HCT116 (cell line): ENCODE measurements around the gene MRPL42. TPM values are rescaled to one million over a fixed set of nuclear protein-coding genes. Genes with fewer than 3 reads are reported as not detected.

Source experiments
- ATAC-seq: fragments of 200-7000 bp; cut with Tn5 transposase; 2 replicates; pipeline ENCODE4 v1.9.1; 2020; ENCODE audit warnings: mild to moderate bottlenecking, moderate library complexity
- BruUV-seq: library from RNA; stranded (reverse); fragments of 400-500 nt; replicated peaks from 2 replicates; lab custom pipeline; 2021; lab: Mats Ljungman, UMichigan
- CTCF ChIA-PET: fragments of 300-600 bp; sonication (Branson Sonifier 250); formaldehyde crosslinking; loops from one replicate; lab custom pipeline; 2021; ENCODE audit warnings: antibody characterized with exemption; lab: Charles Lee
- POLR2A ChIA-PET: fragments of 300-600, 350-600 bp; sonication (Branson Sonifier 250); formaldehyde crosslinking; loops from one replicate; lab custom pipeline; 2021; ENCODE audit warnings: antibody characterized with exemption; lab: Charles Lee
- RAD21 ChIA-PET, 2 experiments: fragments of 300-600 bp; sonication (Branson Sonifier 250); formaldehyde crosslinking; loops; one replicate each; lab custom pipeline; 2023; ENCODE audit warnings: low total read pairs in 2 of 2; ENCODE audit not compliant: uncharacterized antibody in 2 of 2, unreplicated experiment in 2 of 2, low non-redundant PET in 1 of 2; lab: Charles Lee
- DNase-seq: peaks from one replicate; pipeline ENCODE4 v3.0.0-alpha.2; 2010; ENCODE audit warnings: low read depth, low spot score
- H2AFZ ChIP-seq: fragments of 200-600 bp; shearing (Covaris generic), sonication (generic); 2 replicates; pipeline ENCODE4 v1.6.1; 2017; ENCODE audit warnings: low read depth, mixed run types, mixed read lengths, antibody characterized with exemption, low read length; ENCODE audit not compliant: poor library complexity, severe bottlenecking
- H3K27ac ChIP-seq: 2 replicates; pipeline ENCODE4 v1.5.1; 2012; ENCODE audit warnings: low read depth, low read length
- H3K27me3 ChIP-seq: fragments of 200-600 bp; sonication (generic); 2 replicates; pipeline ENCODE4 v1.6.1; 2016; ENCODE audit warnings: mixed run types, low read length, mixed read lengths; ENCODE audit not compliant: insufficient read depth
- H3K36me3 ChIP-seq, 2 experiments: fragments of 200-500 bp in 1 of 2; fragments of 200-600 bp in 1 of 2; sonication (Bioruptor generic) in 1 of 2; sonication (generic) in 1 of 2; 2 replicates each; pipeline versions ENCODE4 v1.5.1 to v1.6.1; 2014 to 2016; ENCODE audit warnings: low read length in 2 of 2, inconsistent platforms in 1 of 2, mixed read lengths in 1 of 2, mixed run types in 1 of 2; ENCODE audit not compliant: insufficient read depth in 2 of 2, control insufficient read depth in 1 of 2
- H3K4me1 ChIP-seq, 2 experiments: fragments of 200-600 bp in 1 of 2; sonication (generic) in 1 of 2; 2 replicates each; pipeline versions ENCODE4 v1.5.1 to v1.6.1; 2012 to 2017; ENCODE audit warnings: low read length in 2 of 2, inconsistent platforms in 1 of 2, mild to moderate bottlenecking in 1 of 2, mixed read lengths in 1 of 2, mixed run types in 1 of 2, moderate library complexity in 1 of 2; ENCODE audit not compliant: insufficient read depth in 2 of 2, control insufficient read depth in 1 of 2
- H3K4me2 ChIP-seq: fragments of 200-600 bp; sonication (generic); 2 replicates; pipeline ENCODE4 v1.6.1; 2017; ENCODE audit warnings: mixed run types, low read length, mixed read lengths
- H3K4me3 ChIP-seq, 2 experiments: fragments of 200-600 bp in 1 of 2; sonication (generic) in 1 of 2; replicated peaks in 1 of 2; 2 replicates each; pipeline ENCODE4 v1.5.1; 2011 to 2016; ENCODE audit warnings: low read length in 2 of 2, control low read depth in 1 of 2, low read depth in 1 of 2, mild to moderate bottlenecking in 1 of 2, mixed read lengths in 1 of 2, mixed run types in 1 of 2
- H3K79me2 ChIP-seq: fragments of 200-600 bp; sonication (generic); 2 replicates; pipeline ENCODE4 v1.6.1; 2017; ENCODE audit warnings: mild to moderate bottlenecking, mixed run types, low read length, moderate library complexity, mixed read lengths; ENCODE audit not compliant: insufficient read depth
- H3K9ac ChIP-seq: fragments of 200-600 bp; sonication (generic); 2 replicates; pipeline ENCODE4 v1.6.1; 2016; ENCODE audit warnings: low read length, mixed read lengths
- H3K9me2 ChIP-seq: fragments of 200-600 bp; sonication (generic), shearing (Covaris generic); 2 replicates; pipeline ENCODE4 v1.6.1; 2017; ENCODE audit warnings: mixed run types, mild to moderate bottlenecking, moderate library complexity; ENCODE audit not compliant: insufficient read depth
- H3K9me3 ChIP-seq, 2 experiments: fragments of 200-500 bp in 1 of 2; fragments of 200-600 bp in 1 of 2; sonication (Bioruptor generic) in 1 of 2; sonication (generic) in 1 of 2; 2 replicates each; pipeline ENCODE4 v1.6.1; 2014 to 2017; ENCODE audit warnings: low read length in 2 of 2, mixed read lengths in 2 of 2, inconsistent platforms in 1 of 2, low read depth in 1 of 2, mild to moderate bottlenecking in 1 of 2, mixed run types in 1 of 2, moderate library complexity in 1 of 2; ENCODE audit not compliant: control insufficient read depth in 1 of 2, insufficient read depth in 1 of 2
- H4K20me1 ChIP-seq: fragments of 200-600 bp; sonication (generic), shearing (Covaris generic); 2 replicates; pipeline ENCODE4 v1.6.1; 2017; ENCODE audit warnings: mixed run types, mild to moderate bottlenecking, moderate library complexity; ENCODE audit not compliant: insufficient read depth
- ATF3 ChIP-seq: IDR thresholded peaks from 2 replicates; pipeline ENCODE4 v1.6.1; 2012
- CBX3 ChIP-seq: IDR thresholded peaks from 2 replicates; pipeline ENCODE4 v1.6.1; 2012; ENCODE audit warnings: low read depth
- CEBPB ChIP-seq: IDR thresholded peaks from 2 replicates; pipeline ENCODE4 v1.6.1; 2012; ENCODE audit warnings: low read depth
- CTCF ChIP-seq, 3 experiments: fragments of 200-600 bp in 1 of 3; sonication (generic) in 1 of 3; IDR thresholded peaks in 2 of 3; conservative IDR thresholded peaks in 1 of 3; 2 replicates each; pipeline ENCODE4 v1.5.1; 2012 to 2017; ENCODE audit warnings: low read depth in 2 of 3, low read length in 2 of 3, antibody characterized with exemption in 1 of 3, borderline replicate concordance in 1 of 3, control low read depth in 1 of 3, mild to moderate bottlenecking in 1 of 3, mixed read lengths in 1 of 3, mixed run types in 1 of 3, moderate library complexity in 1 of 3; ENCODE audit not compliant: insufficient read depth in 1 of 3
- ELF1 ChIP-seq: IDR thresholded peaks from 2 replicates; pipeline ENCODE4 v1.6.1; 2012; ENCODE audit warnings: low read depth, borderline replicate concordance
- EZH2 ChIP-seq: fragments of 200-600 bp; sonication (generic); IDR thresholded peaks from 2 replicates; pipeline ENCODE4 v1.6.1; 2017; ENCODE audit warnings: antibody characterized with exemption, mixed run types
- EZH2phosphoT487 ChIP-seq: fragments of 200-600 bp; IDR thresholded peaks from 2 replicates; pipeline ENCODE4 v1.6.1; 2018; ENCODE audit warnings: antibody characterized with exemption, borderline replicate concordance
- FOSL1 ChIP-seq: IDR thresholded peaks from 2 replicates; pipeline ENCODE4 v1.6.1; 2012; ENCODE audit warnings: low read depth
- POLR2A ChIP-seq: IDR thresholded peaks from 2 replicates; pipeline ENCODE4 v1.7.0; 2011; ENCODE audit warnings: borderline replicate concordance; ENCODE audit not compliant: insufficient read depth, insufficient read length; ENCODE audit errors: extremely low read depth
- POLR2AphosphoS5 ChIP-seq: IDR thresholded peaks from 2 replicates; pipeline ENCODE4 v1.6.1; 2011; ENCODE audit warnings: mild to moderate bottlenecking, low read depth, low read length, moderate library complexity
- RAD21 ChIP-seq: IDR thresholded peaks from 2 replicates; pipeline ENCODE4 v1.6.1; 2012; ENCODE audit warnings: low read depth, mild to moderate bottlenecking
- SIN3A ChIP-seq: IDR thresholded peaks from 2 replicates; pipeline ENCODE4 v1.6.1; 2012; ENCODE audit warnings: low read depth
- SP1 ChIP-seq: IDR thresholded peaks from 2 replicates; pipeline ENCODE4 v1.6.1; 2012; ENCODE audit warnings: low read depth
- SRF ChIP-seq: IDR thresholded peaks from 2 replicates; pipeline ENCODE4 v1.6.1; 2012; ENCODE audit warnings: low read depth
- TCF7L2 ChIP-seq: IDR thresholded peaks from 2 replicates; pipeline ENCODE4 v1.7.0; 2011; ENCODE audit warnings: borderline replicate concordance, inconsistent platforms; ENCODE audit not compliant: insufficient read depth, insufficient read length; ENCODE audit errors: extremely low read depth
- ZBTB33 ChIP-seq: IDR thresholded peaks from 2 replicates; pipeline ENCODE4 v1.6.1; 2011; ENCODE audit warnings: mild to moderate bottlenecking, low read length, moderate library complexity; ENCODE audit not compliant: insufficient replicate concordance; ENCODE audit errors: extremely low read depth
- ZFX ChIP-seq: fragments of 450-650 bp; IDR thresholded peaks from 2 replicates; pipeline ENCODE4 v1.6.1; 2017
- intact Hi-C: fragments of 100-400 bp; cut with micrococcal nuclease; formaldehyde crosslinking; loops from 2 replicates; pipeline ENCODE4 v1.10.0; 2022
- total RNA-seq: library from RNA; stranded (reverse); gene quantifications from one replicate; pipeline ENCODE4 v1.2.1, GENCODE V29; 2021; ENCODE audit not compliant: unreplicated experiment
- TF ChIP-seq, protein P1 (sequence below): IDR thresholded peaks from 2 replicates; pipeline ENCODE4 v1.6.1; 2012
- TF ChIP-seq, protein P2 (sequence below): IDR thresholded peaks from 2 replicates; pipeline ENCODE4 v1.6.1; 2012; ENCODE audit warnings: low read depth

Gene MRPL42
- total RNA-seq, 1 experiment from 2014 or later: 120 TPM

- Histone ChIP-seq H3K9ac (no peak overlapping the region), H2AFZ (no peak overlapping the region), H3K79me2 (no peaks in the 10 kb centered on the region), H3K36me3 (no peaks in the 10 kb centered on the region), H3K27ac (no peak overlapping the region), H3K27me3 (no peaks in the 10 kb centered on the region), H3K4me3 (no peak overlapping the region), H3K4me1 (no peaks in the 10 kb centered on the region), H4K20me1 (0 out of 2 replicates have a peak, but pooled peaks cover 2% of the 10 kb centered on the region), H3K4me2 (no peak overlapping the region), H3K9me2 (no peaks in the 10 kb centered on the region), H3K9me3 (no peaks in the 10 kb centered on the region)
- intact Hi-C loops: no loop called here
- no peak for DNase-seq
- no TSS peak for BruUV-seq
- peak; percentile 25; the same call in 1 of the 2 replicates for ATAC-seq
- CTCF ChIA-PET: interaction anchor here (1.2 kb wide), 1 partner anchor 47 kb away, joined by 4 read pairs; no protein-coding TSS in a partner anchor
- TF ChIP-seq, protein P1, sequence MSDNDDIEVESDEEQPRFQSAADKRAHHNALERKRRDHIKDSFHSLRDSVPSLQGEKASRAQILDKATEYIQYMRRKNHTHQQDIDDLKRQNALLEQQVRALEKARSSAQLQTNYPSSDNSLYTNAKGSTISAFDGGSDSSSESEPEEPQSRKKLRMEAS: no peak
- TF ChIP-seq FOSL1 (no peak), CTCF (IDR thresholded peaks at IDR 0.05 in 2 of 3, conservative IDR thresholded peaks at IDR 0.05 in 1 of 3; ENCODE audit: borderline replicate concordance in 1 of 3, insufficient read depth in 1 of 3, low read depth in 2 of 3, low read length in 2 of 3) (no peak), CEBPB (no peak), POLR2AphosphoS5 (no peak), SRF (no peak), ATF3 (no peak), POLR2A (no peak), EZH2phosphoT487 (no peak), ZFX (no peak), RAD21 (no peak), TCF7L2 (no peak), SIN3A (no peak), ELF1 (no peak), CBX3 (no peak), EZH2 (no peak), ZBTB33 (no peak), SP1 (no peak)
- TF ChIP-seq, protein P2, sequence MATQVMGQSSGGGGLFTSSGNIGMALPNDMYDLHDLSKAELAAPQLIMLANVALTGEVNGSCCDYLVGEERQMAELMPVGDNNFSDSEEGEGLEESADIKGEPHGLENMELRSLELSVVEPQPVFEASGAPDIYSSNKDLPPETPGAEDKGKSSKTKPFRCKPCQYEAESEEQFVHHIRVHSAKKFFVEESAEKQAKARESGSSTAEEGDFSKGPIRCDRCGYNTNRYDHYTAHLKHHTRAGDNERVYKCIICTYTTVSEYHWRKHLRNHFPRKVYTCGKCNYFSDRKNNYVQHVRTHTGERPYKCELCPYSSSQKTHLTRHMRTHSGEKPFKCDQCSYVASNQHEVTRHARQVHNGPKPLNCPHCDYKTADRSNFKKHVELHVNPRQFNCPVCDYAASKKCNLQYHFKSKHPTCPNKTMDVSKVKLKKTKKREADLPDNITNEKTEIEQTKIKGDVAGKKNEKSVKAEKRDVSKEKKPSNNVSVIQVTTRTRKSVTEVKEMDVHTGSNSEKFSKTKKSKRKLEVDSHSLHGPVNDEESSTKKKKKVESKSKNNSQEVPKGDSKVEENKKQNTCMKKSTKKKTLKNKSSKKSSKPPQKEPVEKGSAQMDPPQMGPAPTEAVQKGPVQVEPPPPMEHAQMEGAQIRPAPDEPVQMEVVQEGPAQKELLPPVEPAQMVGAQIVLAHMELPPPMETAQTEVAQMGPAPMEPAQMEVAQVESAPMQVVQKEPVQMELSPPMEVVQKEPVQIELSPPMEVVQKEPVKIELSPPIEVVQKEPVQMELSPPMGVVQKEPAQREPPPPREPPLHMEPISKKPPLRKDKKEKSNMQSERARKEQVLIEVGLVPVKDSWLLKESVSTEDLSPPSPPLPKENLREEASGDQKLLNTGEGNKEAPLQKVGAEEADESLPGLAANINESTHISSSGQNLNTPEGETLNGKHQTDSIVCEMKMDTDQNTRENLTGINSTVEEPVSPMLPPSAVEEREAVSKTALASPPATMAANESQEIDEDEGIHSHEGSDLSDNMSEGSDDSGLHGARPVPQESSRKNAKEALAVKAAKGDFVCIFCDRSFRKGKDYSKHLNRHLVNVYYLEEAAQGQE: no peak
- POLR2A ChIA-PET: no interaction called here
- RAD21 ChIA-PET: interaction anchor here (0.6 to 1.0 kb wide), 2 partner anchors 49 to 551 kb away, joined by 3 to 4 read pairs; no protein-coding TSS in a partner anchor
These were observed 83.7 kb downstream of the MRPL42 start for GRCh38 chr12:93550748-93551611.
